GM06990 (cell line): Measurements from ENCODE around the gene TPM2.
A peak's percentile ranks its signal among the peaks of the same experiment; 100 is the strongest.

Experiments used
- DNase-seq: peaks from one replicate; pipeline ENCODE4 v3.0.0-alpha.2; 2011; ENCODE audit not compliant: insufficient read length; ENCODE audit errors: extremely low read depth
- H3K27me3 ChIP-seq: replicated peaks from 2 replicates; pipeline ENCODE4 v1.6.0; 2011; ENCODE audit warnings: low read length; ENCODE audit not compliant: control insufficient read depth, insufficient read depth
- H3K36me3 ChIP-seq: 2 replicates; pipeline ENCODE4 v1.5.1; 2011; ENCODE audit warnings: low read length; ENCODE audit not compliant: control insufficient read depth, insufficient read depth
- H3K4me3 ChIP-seq: replicated peaks from 2 replicates; pipeline ENCODE4 v1.5.1; 2011; ENCODE audit warnings: low read depth, mild to moderate bottlenecking, control low read depth, low read length
- TF ChIP-seq, protein P1 (sequence below): IDR thresholded peaks from 2 replicates; pipeline ENCODE4 v1.5.1; 2011; ENCODE audit warnings: low read length, control low read depth, mild to moderate bottlenecking, inconsistent platforms; ENCODE audit not compliant: insufficient read depth, poor library complexity, severe bottlenecking

Gene TPM2

DNA sequence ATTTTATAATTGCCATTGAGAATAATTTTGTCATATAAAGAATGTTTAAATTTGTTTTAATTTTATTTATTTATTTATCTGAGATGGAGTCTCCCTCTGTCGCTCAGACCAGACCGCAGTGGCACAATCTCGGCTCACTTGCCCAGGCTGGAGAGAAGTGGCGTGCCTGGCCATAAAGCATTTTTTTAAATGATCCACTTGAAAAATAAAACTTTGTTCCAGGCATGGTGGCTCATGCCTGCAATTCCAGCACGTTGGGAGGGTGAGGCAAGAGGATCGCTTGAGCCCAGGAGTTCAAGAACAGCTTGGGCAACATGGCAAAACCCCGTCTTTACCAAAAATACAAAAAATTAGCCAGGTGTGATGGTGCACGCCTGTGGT, 36.9 kb downstream of the TPM2 start:
- no peak overlapping the region for H3K4me3 ChIP-seq
- DNase-seq, result no peak
- no peaks in the 10 kb centered on the region for H3K27me3 ChIP-seq
- H3K36me3 ChIP-seq, result no peaks in the 10 kb centered on the region
- TF ChIP-seq, protein P1, sequence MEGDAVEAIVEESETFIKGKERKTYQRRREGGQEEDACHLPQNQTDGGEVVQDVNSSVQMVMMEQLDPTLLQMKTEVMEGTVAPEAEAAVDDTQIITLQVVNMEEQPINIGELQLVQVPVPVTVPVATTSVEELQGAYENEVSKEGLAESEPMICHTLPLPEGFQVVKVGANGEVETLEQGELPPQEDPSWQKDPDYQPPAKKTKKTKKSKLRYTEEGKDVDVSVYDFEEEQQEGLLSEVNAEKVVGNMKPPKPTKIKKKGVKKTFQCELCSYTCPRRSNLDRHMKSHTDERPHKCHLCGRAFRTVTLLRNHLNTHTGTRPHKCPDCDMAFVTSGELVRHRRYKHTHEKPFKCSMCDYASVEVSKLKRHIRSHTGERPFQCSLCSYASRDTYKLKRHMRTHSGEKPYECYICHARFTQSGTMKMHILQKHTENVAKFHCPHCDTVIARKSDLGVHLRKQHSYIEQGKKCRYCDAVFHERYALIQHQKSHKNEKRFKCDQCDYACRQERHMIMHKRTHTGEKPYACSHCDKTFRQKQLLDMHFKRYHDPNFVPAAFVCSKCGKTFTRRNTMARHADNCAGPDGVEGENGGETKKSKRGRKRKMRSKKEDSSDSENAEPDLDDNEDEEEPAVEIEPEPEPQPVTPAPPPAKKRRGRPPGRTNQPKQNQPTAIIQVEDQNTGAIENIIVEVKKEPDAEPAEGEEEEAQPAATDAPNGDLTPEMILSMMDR, result no peak

DNA sequence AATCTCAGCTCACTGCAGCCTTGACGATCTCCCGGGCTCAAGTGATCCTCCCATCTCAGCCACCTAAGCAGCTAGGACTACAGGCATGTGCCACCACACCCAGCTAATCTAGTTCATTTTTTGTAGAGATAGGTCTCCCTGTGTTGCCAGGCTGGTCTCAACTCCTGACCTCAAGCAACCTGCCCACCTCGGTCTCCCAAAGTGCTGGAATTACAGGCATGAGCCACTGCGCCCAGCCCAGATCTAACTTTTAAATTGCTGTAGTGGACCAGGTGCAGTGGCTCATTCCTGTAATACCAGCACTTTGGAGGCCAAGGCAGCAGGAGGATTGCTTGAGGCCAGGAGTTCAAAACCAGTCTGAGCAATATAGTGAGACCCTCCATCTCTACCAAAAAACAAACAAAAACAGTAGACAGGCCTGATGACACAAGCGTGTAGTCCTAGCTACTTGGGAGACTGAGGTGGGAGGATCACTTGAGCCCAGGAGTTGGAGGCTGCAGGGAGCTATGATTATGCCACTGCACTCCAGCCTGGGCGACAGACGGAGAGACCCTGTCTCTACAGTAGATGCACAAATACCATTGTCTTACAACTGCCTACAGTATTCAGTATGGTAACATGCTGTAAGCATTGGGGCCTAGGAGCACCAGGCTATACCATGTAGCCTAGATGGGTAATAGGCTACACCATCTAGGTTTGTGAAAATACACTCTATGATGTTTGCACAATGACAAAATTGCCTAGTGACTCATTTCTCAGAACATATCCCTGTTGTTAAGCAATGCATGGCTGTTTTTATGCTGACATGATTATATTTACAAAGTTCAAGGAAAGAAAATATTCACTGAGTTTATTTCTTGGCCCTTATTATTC, 37.5 kb downstream of the TPM2 start:
- DNase-seq, result no peak
- H3K36me3 ChIP-seq, result no peaks in the 10 kb centered on the region
- TF ChIP-seq, protein P1, result no peak
- H3K4me3 ChIP-seq, result no peak overlapping the region
- H3K27me3 ChIP-seq, result no peaks in the 10 kb centered on the region

DNA sequence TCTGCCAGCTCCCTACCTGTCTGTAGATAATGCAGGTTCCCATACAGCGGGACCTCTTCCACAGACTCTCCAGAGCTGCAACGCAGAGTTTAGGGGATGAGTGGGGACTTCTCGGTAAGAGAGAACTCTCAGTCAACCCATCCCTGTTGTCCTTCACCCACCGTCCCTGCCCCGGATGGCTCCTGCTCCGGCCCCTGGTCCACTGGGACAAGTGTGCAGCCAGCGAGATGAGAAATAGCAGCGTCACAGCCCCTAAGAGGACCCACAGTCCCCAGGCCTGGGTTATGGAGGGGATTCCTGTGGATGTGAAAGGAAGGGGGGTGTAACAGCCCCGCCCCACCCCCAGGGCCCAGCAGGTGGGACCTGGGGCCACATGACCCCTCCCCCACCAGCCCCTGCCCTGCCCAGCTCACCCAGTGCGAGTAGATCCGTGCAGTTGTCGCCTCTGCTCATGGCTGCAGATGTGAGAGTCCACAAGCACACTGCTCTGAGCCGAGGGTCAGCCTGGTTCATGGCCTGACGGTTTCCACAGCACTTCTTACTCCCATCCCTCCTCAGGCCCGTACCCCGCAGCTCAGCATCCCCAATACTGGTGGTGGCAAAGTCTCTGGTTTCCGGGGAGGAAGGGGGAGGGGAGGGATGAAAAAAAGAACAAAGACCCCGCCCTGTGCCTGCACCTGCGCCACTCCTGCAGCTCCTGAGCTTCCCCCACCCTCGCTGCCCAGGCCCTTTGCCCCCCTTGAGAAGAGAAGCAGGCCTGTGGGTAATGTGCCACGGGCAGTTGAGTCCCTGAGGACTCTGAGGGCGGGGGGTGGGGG, 39.2 kb downstream of the TPM2 start, which contains the start of gene SIT1:
SIT1 (minus strand) TSS at position 591 of the 818 bp plus-strand sequence; CDS start at position 513, 78 bp downstream.
- TF ChIP-seq, protein P1, result no peak
- peak within 1 kb of the TSS; percentile 74 for H3K4me3 ChIP-seq

DNA sequence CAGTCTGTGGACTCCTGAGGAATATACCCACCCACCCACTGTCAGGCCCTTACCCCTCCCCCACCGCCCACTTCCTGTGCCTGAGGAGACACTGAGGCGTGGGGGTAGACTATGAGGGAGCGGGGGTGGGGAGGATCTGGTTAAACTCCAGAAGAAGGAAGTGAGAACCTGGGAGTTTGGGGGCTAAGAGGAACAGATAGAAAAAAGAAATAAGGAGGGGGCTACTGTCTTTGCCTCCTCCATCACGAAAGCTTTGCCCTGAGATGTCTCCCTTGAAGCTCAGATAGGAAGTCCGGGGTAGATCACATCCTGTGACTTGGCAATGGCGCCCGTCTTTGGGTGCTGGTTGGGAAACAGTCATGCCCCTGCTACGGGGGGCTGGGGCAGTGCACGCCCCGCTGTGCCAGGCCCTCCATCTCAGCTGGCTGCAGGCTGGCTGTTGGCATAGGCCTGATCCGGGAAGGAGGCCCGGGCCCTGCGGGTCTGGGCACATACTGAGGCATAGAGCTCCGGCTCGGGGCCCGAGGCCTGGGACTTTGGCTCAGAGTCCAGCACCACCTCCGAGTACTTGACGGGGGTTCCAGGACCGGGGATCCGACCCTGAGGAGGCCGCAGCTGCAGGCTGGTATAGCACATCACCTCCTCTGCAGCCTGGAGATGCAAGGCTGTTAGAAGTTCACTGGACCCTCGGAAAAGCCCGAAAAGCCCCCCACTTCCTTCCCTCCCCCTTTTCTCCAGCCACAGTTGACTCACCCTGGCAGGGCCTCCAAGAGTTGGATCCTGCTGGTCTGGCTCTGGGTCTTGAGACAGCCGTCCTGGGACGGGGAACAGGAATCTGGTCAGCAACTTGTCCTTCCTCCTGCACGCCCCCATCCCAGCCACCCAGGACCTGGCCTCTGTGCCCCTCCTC, 40.0 kb downstream of the TPM2 start:
- Histone ChIP-seq H3K27me3 (no peaks in the 10 kb centered on the region), H3K36me3 (no peaks in the 10 kb centered on the region), H3K4me3 (peak overlapping the region; percentile 74)
- DNase-seq, result peak; percentile 49
- TF ChIP-seq, protein P1, result no peak

More for the DNA sequence above, 39.2 kb downstream of the TPM2 start, which contains the start of gene SIT1:
- H3K27me3 ChIP-seq, result no peaks in the 10 kb centered on the region
- DNase-seq, result peak; percentile 57
- H3K36me3 ChIP-seq, result no peaks in the 10 kb centered on the region
